ENCODE results near the gene IL3.

- TF ChIP-seq, protein P1, sequence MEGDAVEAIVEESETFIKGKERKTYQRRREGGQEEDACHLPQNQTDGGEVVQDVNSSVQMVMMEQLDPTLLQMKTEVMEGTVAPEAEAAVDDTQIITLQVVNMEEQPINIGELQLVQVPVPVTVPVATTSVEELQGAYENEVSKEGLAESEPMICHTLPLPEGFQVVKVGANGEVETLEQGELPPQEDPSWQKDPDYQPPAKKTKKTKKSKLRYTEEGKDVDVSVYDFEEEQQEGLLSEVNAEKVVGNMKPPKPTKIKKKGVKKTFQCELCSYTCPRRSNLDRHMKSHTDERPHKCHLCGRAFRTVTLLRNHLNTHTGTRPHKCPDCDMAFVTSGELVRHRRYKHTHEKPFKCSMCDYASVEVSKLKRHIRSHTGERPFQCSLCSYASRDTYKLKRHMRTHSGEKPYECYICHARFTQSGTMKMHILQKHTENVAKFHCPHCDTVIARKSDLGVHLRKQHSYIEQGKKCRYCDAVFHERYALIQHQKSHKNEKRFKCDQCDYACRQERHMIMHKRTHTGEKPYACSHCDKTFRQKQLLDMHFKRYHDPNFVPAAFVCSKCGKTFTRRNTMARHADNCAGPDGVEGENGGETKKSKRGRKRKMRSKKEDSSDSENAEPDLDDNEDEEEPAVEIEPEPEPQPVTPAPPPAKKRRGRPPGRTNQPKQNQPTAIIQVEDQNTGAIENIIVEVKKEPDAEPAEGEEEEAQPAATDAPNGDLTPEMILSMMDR (IDR thresholded peaks at IDR 0.05), result no peak
- TF ChIP-seq EP300 (IDR thresholded peaks at IDR 0.05) (no peak), POLR2A (IDR thresholded peaks at IDR 0.05; ENCODE audit: low read depth) (no peak), POLR2AphosphoS5 (IDR thresholded peaks at IDR 0.05) (no peak)
Observed at GRCh38 chr5:132055441-132055807, 5.0 kb upstream of the IL3 start.
